ENCODE data around the gene POLR1A. TPM values are rescaled to one million over a fixed set of nuclear protein-coding genes. Genes with fewer than 3 reads are reported as not detected.

Gene POLR1A
- total and polyA plus RNA-seq, 8 donors: 3.9 to 19.0 (median 12.2) TPM

- no peak overlapping the region for H3K27ac ChIP-seq
- ATAC-seq: no peak
- peaks cover 16 to 26% (median 17%) of the 10 kb centered on the region in 3 donors for H3K4me1 ChIP-seq
- no peak overlapping the region for H3K4me3 ChIP-seq
- no peak for TF ChIP-seq CTCF (IDR thresholded peaks at IDR 0.05)
- DNase-seq: no peak
- WGBS, 2 donors: 77 to 80% methylated on average over 4 of the region's 4 CpGs
- H3K36me3 ChIP-seq: no peaks in the 10 kb centered on the region
- no peaks in the 10 kb centered on the region for H3K9me3 ChIP-seq
- intact Hi-C loops (cut with DNase I): no loop called here
- H3K27me3 ChIP-seq: no peaks in the 10 kb centered on the region
- no peak for FAIRE-seq
These were observed 48.9 kb downstream of the POLR1A start for GRCh38 chr2:86056590-86057331.

GRCh38 chr2:86055314-86055713 lies 50.4 kb downstream of the POLR1A start:
- ATAC-seq (no peak), FAIRE-seq (no peak), DNase-seq (peak in 2 of 6 donors; percentile 6 to 12)
- Histone ChIP-seq H3K4me3 (no peak overlapping the region), H3K27ac (peak overlapping the region in 1 of 4 donors; percentile 18), H3K9me3 (no peaks in the 10 kb centered on the region), H3K36me3 (no peaks in the 10 kb centered on the region), H3K4me1 (peaks cover 16 to 27% (median 17%) of the 10 kb centered on the region in 3 donors), H3K27me3 (no peaks in the 10 kb centered on the region)
- intact Hi-C loops (cut with DNase I): no loop called here
- TF ChIP-seq CTCF (IDR thresholded peaks at IDR 0.05): no peak
- 71 to 74% methylated on average over 3 of the region's 3 CpGs for WGBS, 2 donors

- no peaks in the 10 kb centered on the region for H3K36me3 ChIP-seq
- no peak for FAIRE-seq
- no peak overlapping the region for H3K4me3 ChIP-seq
- WGBS, 2 donors: 51 to 54% methylated on average over 10 of the region's 10 CpGs
- no peak for TF ChIP-seq CTCF (IDR thresholded peaks at IDR 0.05)
- H3K27me3 ChIP-seq: no peaks in the 10 kb centered on the region
- peak overlapping the region in 3 of 4 donors; percentile 14 to 47 (median 18) for H3K27ac ChIP-seq
- peak in 4 of 6 donors; percentile 47 to 84 (median 70) for DNase-seq
- peak; percentile 92 to 95 (median 94) for ATAC-seq
- intact Hi-C loops (cut with DNase I): no loop called here
- H3K9me3 ChIP-seq: no peaks in the 10 kb centered on the region
- peaks cover 16 to 32% (median 17%) of the 10 kb centered on the region in 3 donors for H3K4me1 ChIP-seq
These were observed 51.1 kb downstream of the POLR1A start for GRCh38 chr2:86054535-86055082.

- DNase-seq: peak in 1 of 6 donors; percentile 12
- H3K4me1 ChIP-seq: peaks cover 21 to 35% (median 22%) of the 10 kb centered on the region in 3 donors
These were observed 52.5 kb downstream of the POLR1A start for GRCh38 chr2:86053166-86053565.

More at GRCh38 chr2:86053166-86053565, 52.5 kb downstream of the POLR1A start:
- WGBS, 2 donors: 83 to 87% methylated on average over 4 of the region's 4 CpGs
- Histone ChIP-seq H3K36me3 (no peaks in the 10 kb centered on the region), H3K9me3 (no peaks in the 10 kb centered on the region), H3K27me3 (no peaks in the 10 kb centered on the region), H3K27ac (peak overlapping the region in 1 of 4 donors; percentile 2), H3K4me3 (no peak overlapping the region)
- no peak for ATAC-seq
- no peak for TF ChIP-seq CTCF (IDR thresholded peaks at IDR 0.05)
- intact Hi-C loops (cut with DNase I): no loop called here
- FAIRE-seq: no peak
